ENCODE measurements around the gene PROKR2. TPM values are rescaled to one million over a fixed set of nuclear protein-coding genes. Genes with fewer than 3 reads are reported as not detected.

Gene PROKR2
- polyA plus RNA-seq, 4 donors: 0.35 TPM; not detected in 3

GRCh38 chr20:5290596-5290995 lies 26.2 kb downstream of the PROKR2 start:
- DNase-seq (ENCODE audit: low read depth in 4 of 4, low spot score in 3 of 4): no peak

DNA sequence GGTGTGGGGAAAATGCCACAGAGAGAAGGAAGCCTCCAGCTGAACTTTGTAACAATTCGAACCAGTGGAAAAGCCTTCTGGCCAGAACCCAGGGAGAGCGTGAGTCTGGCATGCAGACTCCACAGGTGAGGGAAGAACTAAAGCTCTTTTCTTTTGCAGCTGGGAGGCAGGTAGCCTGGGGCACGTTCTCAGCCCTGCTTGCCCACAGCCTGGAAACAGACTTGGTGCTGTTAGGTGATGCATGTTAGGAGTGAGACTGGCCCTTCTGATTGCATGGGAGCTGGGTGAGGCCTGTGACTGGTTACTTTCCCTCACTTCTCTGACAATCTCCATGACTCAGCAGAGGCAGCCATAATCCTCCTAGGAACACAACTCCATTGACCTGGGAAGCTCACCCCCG lies 34.2 kb downstream of the PROKR2 start:
- DNase-seq (ENCODE audit: low read depth in 4 of 4, low spot score in 3 of 4): no peak

DNA sequence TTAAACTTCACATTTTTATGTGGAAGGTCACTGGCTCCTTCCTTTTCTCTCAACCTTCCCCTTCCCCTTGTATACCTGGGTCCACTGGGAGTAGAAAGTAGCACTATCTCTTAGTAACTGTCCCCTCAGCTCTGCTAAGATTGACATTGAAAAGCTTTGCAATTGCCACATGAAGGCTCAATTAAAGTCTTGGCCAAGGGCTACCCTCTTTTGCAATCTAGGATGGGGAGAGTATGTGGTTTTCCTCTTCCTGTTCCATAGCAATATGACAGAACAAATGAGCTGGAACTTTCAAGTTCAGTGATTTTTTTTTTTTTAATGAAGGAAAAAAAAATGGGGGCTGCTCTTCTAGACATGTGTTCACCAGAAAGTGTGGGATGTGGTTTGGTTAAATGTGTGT lies 37.1 kb downstream of the PROKR2 start:
- no peak for DNase-seq (ENCODE audit: low read depth in 4 of 4, low spot score in 3 of 4)

DNA sequence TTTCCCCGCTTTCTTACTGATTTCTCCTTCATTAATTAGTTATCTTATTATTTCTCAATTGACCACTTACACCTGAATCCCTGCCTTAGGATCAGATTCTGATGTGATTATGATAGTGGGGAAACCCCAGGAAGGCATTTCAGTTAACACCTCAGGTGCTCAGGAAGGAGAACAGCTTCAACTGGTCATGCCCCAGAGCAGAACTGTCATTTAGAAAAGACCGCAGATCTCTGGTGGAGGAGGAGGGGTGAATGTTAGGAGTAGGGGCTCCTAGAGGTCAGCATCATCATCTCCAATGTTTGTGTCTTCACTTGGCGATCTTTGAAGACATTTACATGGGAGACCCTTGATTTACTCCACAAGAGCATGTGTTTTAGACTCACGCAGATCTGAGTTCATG lies 44.5 kb downstream of the PROKR2 start:
- DNase-seq (ENCODE audit: low read depth in 4 of 4, low spot score in 3 of 4): no peak

- no peak for DNase-seq (ENCODE audit: low read depth in 4 of 4, low spot score in 3 of 4)
These were observed 46.2 kb downstream of the PROKR2 start for GRCh38 chr20:5270603-5271002.

DNA sequence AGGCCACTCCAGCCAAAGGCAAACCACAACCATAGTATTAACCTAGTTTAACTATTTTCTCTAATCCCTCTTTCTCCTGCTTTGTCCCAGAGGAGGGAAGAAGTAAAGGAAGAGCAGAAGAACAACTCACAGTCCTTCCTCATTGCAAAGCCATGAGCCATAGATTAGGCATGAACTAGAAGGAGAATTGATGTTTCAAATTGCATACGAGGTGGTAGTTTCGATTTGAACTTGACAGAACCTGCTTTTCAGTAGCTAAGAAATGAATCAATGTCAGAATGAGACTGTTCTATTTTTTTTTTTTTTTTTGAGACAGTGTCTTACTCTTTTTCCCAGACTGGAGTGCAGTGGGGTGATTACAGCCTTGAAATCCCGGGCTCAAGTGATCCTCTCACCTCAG lies 48.3 kb downstream of the PROKR2 start:
- no peak for DNase-seq (ENCODE audit: low read depth in 4 of 4, low spot score in 3 of 4)

- DNase-seq (ENCODE audit: low read depth in 4 of 4, low spot score in 3 of 4): no peak
These were observed 49.7 kb downstream of the PROKR2 start for GRCh38 chr20:5267092-5267491.

Other genes starting within 250 kb of the PROKR2 start
- gene TMEM230, start 203.9 kb downstream of the PROKR2 start, polyA plus RNA-seq (ENCODE audit: insufficient read length in 4 of 4): 100 to 1,000 TPM; 159 to 209 (median 199) TPM
- 100 to 1,000 TPM; 171 to 198 (median 175) TPM for gene PCNA, start 197.0 kb downstream of the PROKR2 start, polyA plus RNA-seq (ENCODE audit: insufficient read length in 4 of 4)
- gene CDS2, start 189.9 kb downstream of the PROKR2 start, polyA plus RNA-seq (ENCODE audit: insufficient read length in 4 of 4): 10 to 100 TPM; 35.1 to 44.2 (median 43.8) TPM

Measured in right renal pelvis (tissue), 4 donors.